Kidney tubule cell (primary cell): ENCODE measurements around the gene NAB2.
"Not testable (repeated sequence)": the region's sequence is repeated elsewhere in the genome, so short reads cannot be mapped to it uniquely, and the experiment has no call there.

ENCODE experiments used
- DNase-seq: peaks from one replicate; pipeline ENCODE4 v3.0.0-alpha.2; 2018; ENCODE audit warnings: low spot score

Gene NAB2

DNA sequence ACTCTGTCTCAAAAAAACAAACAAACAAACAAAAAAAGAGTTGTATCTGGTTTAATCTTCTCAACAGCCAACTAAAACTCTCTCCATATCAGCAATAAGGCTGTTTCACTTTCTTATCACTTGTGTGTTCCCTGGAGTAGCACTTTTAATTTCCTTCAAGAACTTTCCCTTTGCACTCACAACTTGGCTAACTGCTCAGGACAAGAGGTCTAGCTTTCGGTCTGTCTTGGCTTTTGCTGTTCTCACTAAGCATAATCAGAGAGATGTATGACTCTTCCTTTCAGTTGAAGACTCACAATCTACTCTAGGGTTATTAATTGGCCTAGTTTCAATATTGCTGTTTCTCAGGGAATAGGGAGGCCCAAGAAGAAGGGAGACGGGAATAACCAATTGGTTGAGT, 22.7 kb upstream of the NAB2 start:
- no peak for DNase-seq

GRCh38 chr12:57069523-57069922, 19.4 kb upstream of the NAB2 start:
- DNase-seq, result peak; percentile 74

GRCh38 chr12:57072661-57073060, 16.3 kb upstream of the NAB2 start:
- DNase-seq, result no peak

DNA sequence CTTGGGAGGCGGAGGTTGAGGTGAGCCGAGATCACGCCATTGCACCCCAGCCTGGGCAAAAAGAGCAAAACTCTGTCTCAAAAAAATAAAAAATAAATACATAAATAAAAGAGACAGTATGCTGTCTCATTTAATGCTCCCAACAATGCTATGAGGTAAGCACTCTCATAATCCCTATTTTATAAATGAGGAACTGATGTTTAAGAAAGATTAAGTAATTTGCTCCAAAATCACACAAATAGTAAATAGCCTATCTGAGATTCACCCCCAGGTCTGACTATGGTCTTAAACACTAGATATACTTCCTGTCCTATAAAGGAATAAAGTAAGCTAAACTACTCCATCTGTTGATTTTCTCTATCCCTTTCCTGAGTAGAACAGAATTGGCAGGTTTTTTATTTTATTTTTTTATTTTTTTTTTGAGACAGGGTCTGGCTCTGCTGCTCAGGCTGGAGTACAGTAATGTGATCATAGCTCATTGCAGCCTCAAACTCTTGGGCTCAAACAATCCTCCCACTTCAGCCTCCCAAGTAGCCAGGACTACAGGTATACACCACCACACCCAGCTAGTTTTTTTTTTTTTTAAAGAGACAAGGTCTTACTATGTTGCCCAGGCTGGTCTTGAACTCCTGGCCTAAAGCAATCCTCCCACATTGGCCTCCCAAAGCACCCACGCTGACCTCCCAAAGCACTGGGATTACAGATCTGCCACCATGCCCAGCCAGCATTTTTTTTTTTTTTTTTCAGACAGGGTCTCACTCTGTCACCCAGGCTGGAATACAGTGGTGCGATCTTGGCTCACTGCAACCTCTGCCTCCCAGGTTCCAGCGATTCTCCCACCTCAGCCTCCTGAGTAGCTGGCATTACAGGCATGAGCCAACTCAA, 15.1 kb upstream of the NAB2 start:
- DNase-seq, result not testable (repeated sequence)

GRCh38 chr12:57078519-57079404, 10.2 kb upstream of the NAB2 start, which contains the start of gene NEMP1:
TSS of gene NEMP1 (minus strand) at chr12:57078791. CDS start at chr12:57078745, 46 bp downstream.
- DNase-seq, result peak; percentile 100

DNA sequence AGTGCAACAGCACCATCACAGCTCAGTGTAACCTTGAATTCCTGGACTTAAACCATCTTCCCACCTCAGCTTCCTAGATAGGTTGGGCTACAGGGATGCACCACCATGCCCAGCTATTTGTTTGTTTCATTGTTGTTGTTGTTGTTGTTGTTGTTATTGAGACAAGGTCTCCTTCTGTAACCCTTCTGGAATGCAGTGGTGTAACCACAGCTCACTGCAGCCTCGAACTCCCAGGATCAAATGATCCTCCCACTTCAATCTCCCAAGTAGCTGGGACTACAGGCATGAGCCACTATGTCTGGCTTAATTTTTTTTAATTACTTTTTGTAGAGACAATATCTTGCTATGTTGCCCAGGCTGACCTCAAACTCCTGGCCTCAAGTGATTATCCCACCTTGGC, 9.1 kb upstream of the NAB2 start:
- no peak for DNase-seq

- no peak for DNase-seq
Observed at GRCh38 chr12:57080855-57081254, 8.1 kb upstream of the NAB2 start.

GRCh38 chr12:57085999-57086492, 2.9 kb upstream of the NAB2 start:
- peak; percentile 38 for DNase-seq

DNA sequence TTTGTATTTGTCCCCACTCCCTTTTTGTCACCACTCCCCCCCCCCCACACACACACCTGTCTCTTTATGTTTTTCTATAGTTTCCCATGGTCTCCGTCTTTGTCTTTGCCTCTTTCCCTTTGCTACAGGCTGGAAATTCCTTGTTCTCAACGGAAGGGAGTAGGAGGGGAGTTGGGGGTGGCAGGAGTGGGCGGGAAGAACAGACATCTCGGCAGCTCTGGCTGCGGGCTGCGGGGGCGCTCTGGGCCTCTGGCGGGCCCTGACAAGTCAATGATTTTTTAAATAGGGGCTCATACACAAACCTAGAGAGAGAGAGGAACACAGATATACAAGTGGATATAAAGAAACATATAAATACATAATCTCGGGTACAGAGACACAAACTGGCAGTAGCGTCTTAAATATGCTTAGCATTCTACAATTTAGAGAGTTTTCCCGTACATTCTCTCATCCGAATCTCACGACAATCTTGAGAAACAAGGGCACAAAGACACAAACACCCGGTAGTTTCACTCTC, 2.4 kb upstream of the NAB2 start:
- peak; percentile 80 for DNase-seq

DNA sequence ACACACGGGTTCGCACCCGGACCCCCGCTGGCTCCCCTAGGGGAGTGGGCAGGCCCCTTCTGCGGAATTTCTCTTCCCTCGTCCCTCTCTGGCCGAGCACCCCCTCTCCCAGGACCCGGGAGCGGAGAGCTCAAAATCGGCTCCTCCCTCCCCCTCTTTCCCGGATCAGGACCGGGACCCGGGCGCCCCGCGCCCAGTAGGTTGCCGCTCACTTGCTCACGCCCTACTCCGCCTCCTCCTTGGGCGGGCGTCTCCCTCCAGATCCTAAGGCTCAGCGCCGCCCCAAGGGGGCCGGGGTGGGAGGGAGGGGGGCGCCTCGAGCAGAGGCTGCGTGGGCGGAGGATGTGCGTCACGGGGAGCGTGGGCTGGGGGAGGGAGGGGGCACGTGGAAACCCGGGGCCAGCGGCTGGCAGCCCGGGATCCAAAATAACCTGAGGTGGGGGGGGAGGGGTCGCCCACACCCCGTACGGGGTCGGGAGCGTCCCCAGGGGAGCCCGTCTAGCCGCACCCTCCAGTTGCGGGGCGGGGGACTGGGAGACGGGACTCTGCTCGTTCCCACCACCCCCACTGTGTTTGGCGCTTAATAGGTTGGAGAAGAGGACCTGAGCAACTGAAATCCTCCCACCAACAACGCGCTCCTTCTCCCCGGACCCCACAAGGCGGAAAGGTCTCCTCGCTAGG, 1.8 kb upstream of the NAB2 start:
- peak; percentile 92 for DNase-seq

DNA sequence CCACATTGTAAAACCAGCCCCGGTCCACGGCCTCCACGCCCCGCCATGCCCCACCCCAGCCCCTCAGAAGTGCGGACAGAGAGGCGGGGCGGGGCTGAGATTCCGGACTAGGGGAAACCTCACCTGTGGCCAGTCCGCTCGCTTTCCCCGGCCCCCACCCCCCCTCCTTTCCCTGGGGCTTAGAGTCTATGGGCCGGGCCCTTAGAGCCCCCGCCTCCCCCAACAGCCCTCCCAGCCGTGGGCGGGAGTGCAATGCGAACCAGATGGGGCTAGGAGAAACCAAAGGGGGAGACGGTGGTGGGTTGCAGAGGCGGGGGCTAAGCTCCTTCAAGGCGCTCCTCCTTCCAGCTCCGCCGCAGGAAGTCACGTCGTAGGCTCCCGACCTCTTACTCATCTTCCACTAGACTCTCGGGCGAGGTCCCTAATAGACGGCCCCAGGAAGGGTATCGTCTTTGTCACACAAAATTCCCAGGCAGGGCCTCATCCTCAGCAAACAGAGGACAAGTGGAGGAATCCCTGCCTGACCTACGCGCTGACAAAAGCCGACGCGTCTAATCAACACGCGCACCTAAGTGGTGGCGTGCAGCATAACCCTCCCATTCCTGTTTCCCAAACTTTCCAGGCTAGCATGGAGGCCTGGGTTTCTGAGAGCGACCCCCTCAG, 1.1 kb upstream of the NAB2 start:
- DNase-seq, result peak; percentile 98

DNA sequence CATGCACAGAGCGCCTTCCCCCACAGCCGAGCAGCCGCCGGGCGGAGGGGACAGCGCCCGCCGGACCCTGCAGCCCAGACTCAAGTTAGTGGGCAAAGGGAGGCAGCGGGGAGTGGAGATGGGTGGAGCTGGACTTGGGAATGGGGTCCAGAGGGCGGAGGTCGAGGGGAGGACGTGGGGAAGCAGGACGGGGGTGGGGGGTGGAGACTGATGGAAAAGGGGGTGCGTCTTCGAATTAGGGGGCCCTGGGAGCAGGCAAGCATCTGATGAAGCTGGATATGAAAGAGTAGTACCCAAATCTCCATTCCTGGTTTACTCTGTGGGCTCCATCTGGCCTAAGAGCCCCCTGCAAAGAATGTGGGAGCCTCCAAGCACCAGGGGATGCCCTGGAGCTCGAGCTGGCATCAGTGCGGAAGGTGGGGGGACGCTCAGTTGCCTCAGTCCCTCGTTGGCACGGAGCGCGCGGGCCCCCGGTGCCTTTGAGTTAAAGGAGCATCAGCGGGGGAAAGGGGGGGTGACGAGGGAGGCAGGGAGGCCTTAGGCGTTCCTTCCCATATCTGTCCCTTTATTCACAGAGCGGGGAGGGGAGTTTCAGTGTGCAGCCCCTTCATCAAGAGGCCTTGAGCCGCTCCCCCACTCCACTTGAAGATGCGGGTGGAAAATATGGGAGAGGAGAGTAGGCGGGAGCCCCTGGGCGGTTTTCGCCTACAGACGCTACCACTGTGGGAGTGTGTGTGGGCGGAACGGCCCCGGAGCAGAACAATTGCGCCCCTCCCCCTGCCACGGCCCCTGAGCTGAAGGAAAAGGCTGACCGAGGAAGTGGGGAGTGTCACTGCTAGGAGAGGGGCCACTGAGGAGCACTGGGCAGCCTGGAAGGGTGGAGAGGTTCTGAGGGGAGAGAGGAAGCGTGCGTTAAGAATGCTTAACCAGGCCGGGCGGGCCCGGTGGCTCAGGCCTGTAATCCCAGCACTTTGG, 644 bp downstream of the NAB2 start:
- DNase-seq, result peak; percentile 75

DNA sequence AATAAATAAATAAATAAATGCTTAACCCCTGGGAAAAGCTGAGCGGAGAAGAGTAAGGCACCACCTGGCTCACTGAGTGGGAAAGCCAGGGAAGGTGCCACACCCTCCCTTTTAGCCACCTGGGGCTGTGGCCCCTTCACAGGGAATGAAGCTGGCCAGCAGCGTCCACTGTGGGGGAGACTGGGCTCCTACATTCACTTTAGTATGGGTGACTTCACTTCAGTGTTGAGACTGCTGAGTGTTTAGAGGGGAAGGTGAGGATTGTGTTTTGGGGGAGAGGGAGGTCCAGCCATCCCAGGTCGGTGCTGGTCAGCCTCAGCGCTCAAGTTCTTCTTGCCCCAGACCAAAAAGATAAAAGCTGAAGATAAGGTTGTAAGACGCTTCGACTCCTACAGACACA, 1.6 kb downstream of the NAB2 start:
- DNase-seq, result no peak

DNA sequence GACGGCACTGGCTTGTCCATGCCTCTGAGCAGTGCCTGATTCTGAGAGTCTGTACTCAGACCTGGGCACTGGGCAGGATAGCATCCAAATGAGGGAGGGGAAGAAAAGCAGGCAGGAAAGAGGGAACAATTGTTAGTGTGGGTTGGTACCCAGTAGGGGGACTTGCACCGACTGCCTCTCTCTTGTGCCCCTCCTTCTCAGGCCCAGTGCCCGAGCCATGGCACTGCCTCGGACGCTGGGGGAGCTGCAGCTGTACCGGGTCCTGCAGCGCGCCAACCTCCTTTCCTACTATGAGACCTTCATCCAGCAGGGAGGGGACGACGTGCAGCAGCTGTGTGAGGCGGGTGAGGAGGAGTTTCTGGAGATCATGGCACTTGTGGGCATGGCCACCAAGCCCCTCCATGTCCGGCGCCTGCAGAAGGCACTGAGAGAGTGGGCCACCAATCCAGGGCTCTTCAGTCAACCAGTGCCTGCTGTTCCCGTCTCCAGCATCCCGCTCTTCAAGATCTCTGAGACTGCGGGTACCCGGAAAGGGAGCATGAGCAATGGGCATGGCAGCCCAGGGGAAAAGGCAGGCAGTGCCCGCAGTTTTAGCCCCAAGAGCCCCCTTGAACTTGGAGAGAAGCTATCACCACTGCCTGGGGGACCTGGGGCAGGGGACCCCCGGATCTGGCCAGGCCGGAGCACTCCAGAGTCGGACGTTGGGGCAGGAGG, 2.2 kb downstream of the NAB2 start:
- no peak for DNase-seq

GRCh38 chr12:57091638-57092528, 3.0 kb downstream of the NAB2 start:
- DNase-seq, result no peak

- no peak for DNase-seq
Observed at GRCh38 chr12:57092529-57092862, 3.6 kb downstream of the NAB2 start.

DNA sequence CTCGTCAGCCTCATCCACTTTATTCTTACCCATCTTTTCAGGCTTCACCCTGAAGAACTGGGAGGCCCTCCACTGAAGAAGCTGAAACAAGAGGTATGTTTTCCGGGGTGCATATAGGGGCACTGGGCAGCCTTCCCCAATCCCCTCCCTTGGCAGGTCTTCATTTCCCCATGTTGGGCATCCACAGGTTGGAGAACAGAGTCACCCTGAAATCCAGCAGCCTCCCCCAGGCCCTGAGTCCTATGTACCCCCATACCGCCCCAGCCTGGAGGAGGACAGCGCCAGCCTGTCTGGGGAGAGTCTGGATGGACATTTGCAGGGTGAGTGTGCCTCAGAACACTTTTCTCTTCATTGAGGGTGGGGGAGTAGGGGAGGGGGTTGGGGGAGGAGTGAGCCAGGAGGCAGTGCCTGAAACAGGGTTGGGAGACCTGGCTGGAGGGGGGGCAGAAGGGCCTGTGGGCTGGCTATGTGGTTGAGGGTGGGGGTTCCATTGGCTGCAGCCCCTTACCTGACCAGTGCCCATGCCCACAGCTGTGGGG, 4.0 kb downstream of the NAB2 start:
- no peak for DNase-seq
